Measurements from ENCODE around the gene PFKL. TPM values are rescaled to one million over a fixed set of nuclear protein-coding genes. Genes with fewer than 3 reads are reported as not detected.
"Not testable (repeated sequence)": the region's sequence is repeated elsewhere in the genome, so short reads cannot be mapped to it uniquely, and the experiment has no call there.

The PFKL gene
- total RNA-seq, 1 experiment from 2014 or later = 360 TPM

DNA sequence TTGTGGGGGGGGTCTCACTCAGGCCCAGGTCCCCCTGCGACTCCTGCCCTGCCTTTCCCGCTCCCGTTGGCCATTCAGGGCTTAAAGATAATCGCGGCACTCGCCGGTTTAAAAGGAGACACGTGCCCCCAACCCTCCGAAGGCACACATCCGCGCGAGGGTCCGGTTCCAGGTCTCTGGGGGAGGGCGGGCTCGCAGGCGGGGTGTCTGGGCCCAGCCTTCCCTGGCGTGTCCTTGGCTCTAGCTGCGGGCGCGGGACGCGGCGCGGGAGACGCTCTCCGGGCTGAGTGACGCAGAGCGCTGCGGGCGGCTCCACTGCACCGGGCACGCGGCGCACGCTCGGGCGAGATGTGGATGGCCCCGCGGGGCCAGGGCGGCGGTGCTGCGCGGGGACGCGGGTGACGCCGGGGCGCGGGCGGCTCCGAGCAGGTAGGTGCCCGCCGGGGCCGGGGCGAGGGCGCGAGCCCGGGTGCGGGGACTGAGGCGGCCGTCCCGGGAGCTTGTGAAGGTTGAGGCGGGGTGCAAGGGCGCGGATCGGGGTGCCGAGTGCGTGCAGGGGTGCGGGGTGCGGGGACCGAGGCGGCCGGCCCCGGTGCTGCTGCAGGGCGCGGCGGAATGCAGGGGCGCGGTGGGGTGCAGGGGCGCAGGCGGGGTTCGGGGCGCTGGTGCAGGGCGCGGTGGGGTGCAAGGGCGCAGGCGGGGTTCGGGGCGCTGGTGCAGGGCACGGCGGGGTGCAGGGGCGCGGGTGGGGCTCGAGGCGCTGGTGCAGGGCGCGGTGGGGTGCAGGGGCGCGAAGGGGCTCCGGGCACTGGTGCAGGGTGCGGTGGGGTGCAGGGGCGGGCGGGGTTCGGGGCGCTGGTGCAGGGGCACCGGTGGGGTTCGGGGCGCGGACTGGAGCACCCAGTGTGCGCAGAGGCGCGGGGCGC, 50.3 kb downstream of the PFKL start:
- no peak for DNase-seq (ENCODE audit: low read depth)
- in situ Hi-C loops (cut with HindIII; ENCODE audit: low pct_unique_long_range_greater_than_20kb, low sequenced_read_pairs) = no loop called here

DNA sequence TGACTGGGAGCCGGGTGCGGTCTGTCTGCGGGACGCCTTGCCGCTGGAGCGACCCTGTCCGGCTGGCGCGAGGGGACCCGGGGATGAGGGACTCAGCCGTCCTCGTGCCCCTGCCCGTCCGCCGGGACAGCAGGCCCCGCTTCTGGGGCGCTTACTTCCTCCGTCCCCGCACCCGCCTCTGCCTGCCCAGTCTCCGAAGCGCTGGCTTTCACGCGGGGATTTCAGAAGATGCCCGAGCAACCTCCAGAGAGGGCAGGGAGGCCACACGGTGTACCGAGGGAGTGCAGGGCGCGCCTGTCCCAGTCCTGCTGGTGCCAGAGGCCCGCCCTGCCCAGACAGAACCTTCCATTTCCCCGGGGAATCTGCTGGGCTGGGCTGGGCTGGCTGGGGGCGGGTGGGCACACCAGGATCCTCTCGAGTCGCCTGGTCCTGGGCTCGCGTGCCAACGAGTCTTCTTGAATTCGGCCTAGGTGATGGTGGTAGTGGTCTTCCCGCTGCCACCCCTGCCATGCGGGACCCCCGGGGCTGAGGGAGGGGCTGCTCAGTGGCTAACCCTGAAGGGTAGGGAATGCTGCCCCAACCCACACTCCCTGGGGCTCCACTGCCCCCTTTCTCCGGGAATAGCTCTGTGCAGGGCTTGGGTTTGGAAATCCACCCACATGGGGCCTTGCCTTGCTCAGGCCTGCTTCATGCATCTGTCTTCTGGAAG, 51.1 kb downstream of the PFKL start:
- no peak for DNase-seq (ENCODE audit: low read depth)
- in situ Hi-C loops (cut with HindIII; ENCODE audit: low pct_unique_long_range_greater_than_20kb, low sequenced_read_pairs) = no loop called here

DNA sequence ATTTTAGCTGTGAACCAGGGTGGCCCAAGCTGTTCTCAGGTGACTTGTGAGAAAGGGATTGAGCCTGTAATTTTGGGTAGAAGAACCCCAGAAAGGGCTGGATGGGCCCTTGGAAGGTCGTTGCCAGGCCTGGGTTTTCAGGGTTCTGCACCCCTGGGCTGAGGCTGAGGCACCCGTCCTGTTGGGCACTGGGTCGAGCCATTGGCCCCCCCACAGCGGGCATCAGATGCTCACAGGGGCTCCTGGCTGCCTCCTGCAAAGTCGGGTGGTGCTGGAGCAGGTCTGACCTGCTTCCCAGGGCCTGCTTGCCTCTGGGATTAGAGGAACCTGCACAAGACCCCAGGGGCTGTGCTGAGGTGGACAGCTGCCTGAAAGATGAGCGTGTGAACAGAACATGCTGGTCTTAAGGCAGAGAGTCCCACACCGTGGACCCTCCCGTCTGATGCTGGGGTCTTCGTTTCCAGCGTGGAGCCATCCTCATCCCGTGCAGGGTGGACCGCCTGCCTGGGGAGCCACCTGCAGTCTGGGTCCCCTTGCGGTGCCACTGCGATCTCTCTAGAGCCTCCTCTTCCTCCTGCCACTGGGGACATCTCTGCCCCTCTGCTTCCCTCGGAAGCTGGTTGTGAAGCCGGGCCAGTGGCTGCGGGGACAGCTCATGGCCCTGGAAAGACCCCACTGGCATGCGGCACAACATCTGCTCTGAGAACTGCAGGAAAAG, 51.8 kb downstream of the PFKL start:
- in situ Hi-C loops (cut with HindIII; ENCODE audit: low pct_unique_long_range_greater_than_20kb, low sequenced_read_pairs) = no loop called here
- no peak for DNase-seq (ENCODE audit: low read depth)

DNA sequence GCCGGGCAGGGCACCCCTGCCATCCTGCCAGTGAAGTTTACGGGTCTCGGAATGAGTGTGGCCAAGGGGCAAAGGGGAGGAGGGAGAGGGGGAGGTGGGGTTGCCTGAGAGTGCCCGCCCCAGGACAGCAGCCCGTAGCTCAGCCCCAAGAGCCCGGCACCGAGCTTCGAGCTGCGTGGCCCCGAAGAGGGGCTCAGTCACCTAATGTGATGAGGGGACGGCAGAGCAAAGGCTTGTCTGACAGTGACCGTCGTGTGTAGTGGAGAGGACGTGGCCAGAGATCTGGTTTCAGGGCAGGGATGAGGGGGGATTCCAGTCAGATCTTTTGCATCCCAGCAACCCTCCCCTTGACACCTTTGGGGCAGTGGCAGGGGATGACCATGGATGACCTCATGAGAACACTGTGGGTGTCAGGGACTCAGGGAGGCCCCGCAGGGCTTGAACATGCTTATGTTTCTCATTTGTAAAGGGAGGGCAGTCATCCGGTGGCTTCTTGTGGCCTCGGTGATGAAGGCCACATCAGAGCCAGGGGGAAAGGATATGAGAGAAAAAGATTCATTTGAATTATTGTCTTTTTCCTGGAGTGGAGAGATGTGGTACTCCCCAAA, 52.5 kb downstream of the PFKL start:
- in situ Hi-C loops (cut with HindIII; ENCODE audit: low pct_unique_long_range_greater_than_20kb, low sequenced_read_pairs) = no loop called here
- DNase-seq (ENCODE audit: low read depth) = no peak

DNA sequence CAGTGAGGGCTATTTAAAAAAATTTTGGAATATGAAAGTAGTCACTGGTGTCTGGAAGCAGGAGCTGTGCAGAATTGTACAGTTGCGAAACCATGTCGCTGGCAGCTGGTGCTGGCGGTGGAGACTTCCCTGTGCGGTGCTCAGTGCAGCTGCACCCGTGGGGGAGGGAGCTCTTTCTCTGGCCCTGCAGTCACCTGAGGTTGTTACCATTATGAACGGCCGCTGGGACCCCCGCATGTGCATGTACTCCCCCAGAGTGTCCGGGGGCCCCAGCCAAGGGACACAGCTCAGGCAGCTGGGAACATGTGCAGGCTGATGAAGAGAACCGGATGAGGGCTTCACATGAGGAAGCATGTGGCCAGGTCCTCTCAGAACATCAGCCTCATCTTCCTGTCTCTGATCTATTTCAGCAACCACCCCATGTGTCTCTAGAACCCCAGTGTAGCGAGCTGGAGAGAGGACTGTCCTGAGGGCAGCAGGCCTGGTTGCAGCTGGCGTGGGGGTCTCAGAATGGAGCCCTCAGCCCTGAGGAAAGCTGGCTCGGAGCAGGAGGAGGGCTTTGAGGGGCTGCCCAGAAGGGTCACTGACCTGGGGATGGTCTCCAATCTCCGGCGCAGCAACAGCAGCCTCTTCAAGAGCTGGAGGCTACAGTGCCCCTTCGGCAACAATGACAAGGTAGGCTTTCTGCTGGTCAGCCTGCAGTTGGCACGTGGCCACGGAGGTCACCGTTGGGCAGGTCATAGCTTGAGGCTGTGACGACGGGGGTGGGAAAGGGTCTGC, 53.5 kb downstream of the PFKL start, which contains the start of gene TRPM2:
TRPM2 (plus strand) TSS at position 431 of the 780 bp plus-strand sequence; CDS start at position 511, 80 bp downstream.
- in situ Hi-C loops (cut with HindIII; ENCODE audit: low pct_unique_long_range_greater_than_20kb, low sequenced_read_pairs) = no loop called here
- DNase-seq (ENCODE audit: low read depth) = no peak

DNA sequence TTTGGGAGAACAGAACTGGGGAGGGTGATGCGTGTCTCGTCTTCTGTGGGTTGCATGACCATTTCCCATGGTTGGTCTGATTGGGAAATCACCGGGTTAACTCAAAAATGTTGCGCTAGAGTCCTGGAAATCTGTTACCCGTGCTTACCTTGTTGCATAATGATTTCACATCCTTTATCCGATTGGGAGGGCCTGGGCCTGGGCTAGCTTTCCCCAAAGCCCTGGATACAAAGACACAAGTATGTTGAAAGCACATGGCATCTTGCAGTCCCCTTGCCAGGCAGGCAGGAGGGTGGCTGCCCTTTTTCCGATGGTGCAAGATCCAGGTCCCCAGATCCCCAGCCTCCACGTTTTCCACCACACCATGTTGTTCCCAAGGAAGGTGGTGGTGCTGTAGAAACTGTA, 54.1 kb downstream of the PFKL start:
- in situ Hi-C loops (cut with HindIII; ENCODE audit: low pct_unique_long_range_greater_than_20kb, low sequenced_read_pairs) = no loop called here

DNA sequence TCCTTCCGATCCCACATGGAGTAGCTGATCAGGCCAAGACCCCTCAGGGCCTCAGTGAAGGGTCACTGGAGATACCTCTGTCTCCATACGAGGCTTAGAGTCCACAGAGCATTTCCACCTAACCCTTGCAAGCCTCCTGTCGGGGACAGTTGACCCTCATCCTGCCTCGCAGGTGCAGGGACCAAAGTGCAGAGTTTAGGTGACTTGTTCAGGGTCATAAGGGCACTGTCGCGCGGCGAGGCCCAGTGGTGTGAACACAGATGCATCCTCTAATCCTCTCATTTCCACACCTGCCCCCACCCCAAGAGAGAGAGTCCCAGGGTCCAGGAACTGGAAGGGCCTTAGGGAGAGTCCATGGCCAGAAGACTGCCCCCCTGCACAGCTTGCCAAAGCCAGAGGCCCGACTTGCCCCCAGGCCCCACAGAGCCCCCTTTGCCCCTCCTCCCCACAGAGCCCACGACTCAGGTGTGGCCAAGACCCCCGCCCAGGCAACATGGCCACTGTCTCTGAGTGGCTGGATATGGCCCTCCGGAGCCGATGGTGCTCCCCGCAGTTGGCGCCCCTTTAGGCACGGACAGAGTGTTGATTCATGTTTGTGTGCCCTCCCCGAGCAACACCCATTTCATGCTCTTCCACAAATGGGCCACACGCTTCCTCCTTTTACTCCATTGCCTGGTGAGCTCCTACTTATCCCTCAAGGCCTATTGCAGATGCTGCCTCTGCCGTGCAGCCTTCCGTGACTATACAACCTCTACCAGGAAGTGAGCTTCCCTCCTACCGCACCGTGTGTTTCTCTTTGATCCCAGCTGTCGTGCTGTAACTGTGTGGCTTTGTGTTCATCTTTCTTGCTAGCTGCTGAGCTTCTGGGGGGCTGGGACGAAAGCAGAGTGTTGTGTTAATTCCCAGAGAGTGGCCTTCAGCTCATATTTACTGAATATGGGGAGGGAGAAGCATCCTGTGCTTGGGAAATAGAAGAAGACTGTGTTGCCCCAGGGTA, 55.2 kb downstream of the PFKL start:
- in situ Hi-C loops (cut with HindIII; ENCODE audit: low pct_unique_long_range_greater_than_20kb, low sequenced_read_pairs) = no loop called here
- DNase-seq (ENCODE audit: low read depth) = no peak

More for the DNA sequence above, 54.1 kb downstream of the PFKL start:
- DNase-seq (ENCODE audit: low read depth) = no peak

DNA sequence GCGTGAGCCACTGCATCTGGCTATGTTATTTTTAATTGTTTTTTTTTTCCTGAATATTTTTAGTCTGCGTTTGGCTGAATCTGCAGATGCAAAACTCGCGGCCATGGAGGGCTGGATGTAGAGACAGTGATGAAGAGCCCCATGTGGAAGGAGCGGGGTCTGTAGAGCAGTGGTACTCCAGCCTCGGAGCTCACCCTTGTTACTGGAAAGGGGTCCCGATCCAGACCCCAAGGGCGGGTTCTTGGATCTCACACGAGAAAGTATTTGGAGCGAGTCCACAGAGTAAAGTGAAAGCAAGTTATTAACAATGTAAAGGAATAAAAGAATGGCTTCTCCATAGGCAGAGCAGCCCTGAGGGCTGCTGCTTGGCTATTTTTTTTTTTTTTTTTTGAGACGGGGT, 56.3 kb downstream of the PFKL start:
- in situ Hi-C loops (cut with HindIII; ENCODE audit: low pct_unique_long_range_greater_than_20kb, low sequenced_read_pairs) = no loop called here
- DNase-seq (ENCODE audit: low read depth) = no peak

DNA sequence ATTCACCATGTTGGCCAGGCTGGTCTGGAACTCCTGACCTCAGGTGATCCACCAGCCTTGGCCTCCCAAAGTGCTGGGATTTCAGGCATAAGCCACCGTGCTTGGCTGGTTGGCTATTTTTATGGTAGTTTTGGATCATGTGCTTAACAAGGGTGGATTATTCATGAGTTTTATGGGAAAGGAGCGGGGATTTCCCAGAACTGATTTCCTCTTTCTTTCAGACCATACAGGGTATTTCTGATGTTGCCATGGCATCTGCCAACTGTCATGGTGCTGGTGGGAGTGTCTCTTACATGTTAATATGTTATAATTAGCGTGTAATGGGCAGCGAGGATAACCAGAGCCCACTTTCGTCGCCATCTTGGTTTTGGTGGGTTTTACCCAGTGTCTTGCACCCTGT, 56.8 kb downstream of the PFKL start:
- peak; percentile 21 for DNase-seq (ENCODE audit: low read depth)
- in situ Hi-C loops (cut with HindIII; ENCODE audit: low pct_unique_long_range_greater_than_20kb, low sequenced_read_pairs) = no loop called here

DNA sequence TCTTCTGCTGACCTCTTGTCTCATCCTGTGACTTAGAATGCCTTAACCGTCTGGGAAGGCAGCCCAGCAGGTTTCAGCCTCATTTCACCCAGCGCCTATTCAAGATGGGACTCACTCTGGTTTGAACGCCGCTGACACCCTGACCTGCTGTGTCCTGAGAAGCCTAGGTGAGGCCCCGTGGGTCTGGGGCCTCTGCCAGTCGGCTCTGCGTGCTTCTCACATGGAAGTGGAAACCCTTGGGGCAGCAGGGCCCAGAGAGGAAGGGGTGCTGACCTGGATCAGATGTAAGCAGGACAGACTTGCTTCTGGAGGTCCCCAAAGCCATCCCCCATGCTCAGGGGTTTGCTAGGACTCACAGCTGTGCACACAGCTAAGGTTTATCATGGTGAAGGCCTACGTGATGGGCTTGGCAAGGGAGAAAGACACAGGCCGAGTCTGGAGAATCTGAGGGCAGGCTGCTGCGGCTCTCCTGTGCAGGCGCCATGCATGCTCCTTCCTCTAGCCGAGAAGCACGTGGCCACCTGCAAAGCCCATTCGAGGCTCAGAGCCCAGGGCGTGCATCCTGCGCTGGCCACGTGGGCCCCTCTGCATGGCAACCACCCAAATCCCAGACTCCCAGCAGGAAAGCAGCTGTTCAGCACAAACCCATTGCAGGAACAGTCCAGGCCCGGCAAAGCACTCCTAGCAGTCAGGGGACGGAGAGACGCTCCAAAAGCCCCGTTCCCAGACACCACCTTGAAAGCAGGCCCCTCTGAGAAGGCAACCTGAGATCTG, 57.4 kb downstream of the PFKL start:
- in situ Hi-C loops (cut with HindIII; ENCODE audit: low pct_unique_long_range_greater_than_20kb, low sequenced_read_pairs) = no loop called here
- DNase-seq (ENCODE audit: low read depth) = no peak

DNA sequence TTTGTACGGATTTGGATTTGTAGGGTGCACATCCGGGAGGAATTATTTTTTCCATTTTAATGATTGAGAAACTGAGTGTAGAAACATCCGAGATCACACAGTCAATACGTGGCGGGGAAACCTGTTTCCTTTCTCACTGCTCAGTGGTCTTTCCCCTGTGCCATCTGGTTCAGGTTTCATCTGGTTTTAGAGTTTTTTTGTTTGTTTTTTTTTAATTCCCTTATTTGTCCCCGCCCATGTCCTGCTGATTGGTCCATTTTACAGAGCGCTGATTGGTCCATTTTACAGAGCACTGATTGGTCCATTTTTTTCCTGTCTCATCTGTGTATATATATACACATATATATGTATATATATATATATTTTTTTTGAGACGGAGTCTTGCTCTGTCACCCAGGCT, 59.5 kb downstream of the PFKL start:
- in situ Hi-C loops (cut with HindIII; ENCODE audit: low pct_unique_long_range_greater_than_20kb, low sequenced_read_pairs) = no loop called here
- DNase-seq (ENCODE audit: low read depth) = no peak

DNA sequence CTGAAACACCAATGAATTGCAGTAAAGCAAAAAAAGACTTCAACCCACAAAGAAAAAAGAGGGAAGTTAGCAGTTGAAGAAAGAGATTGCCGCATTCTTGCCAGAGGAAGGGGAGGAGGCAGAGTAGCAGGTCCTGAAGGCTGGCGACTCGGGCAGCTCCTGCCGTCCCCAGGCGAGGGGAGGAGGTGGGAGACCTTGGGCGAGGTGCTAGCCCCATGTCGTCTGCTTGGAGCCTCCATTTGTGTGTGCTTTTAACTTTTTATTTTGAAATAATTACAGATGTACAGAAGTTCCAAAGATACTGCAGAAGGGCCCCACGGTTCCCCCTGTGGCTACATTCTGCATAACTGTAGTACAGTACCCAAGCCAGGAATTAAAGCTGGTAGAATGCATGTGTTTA, 60.3 kb downstream of the PFKL start:
- in situ Hi-C loops (cut with HindIII; ENCODE audit: low pct_unique_long_range_greater_than_20kb, low sequenced_read_pairs) = no loop called here
- DNase-seq (ENCODE audit: low read depth) = no peak

DNA sequence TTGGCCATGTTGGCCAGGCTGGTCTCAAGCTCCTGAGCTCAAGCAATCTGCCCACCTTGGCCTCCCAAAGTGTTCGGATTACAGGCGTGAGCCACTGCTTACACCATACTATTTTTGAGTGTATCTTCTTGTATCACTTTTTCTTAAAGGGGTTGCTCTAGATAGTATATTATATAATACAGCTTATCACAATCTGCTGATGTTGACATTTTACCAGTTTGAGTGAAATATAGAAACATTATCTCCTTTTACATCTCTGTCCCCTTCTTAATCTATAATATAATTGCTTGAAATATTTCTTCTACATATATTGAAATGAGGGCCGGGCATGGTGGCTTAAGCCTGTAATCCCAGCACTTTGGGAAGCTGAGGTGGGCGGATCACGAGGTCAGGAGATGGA, 62.0 kb downstream of the PFKL start:
- DNase-seq (ENCODE audit: low read depth); in situ Hi-C loops (cut with HindIII; ENCODE audit: low pct_unique_long_range_greater_than_20kb, low sequenced_read_pairs): not testable (repeated sequence)

DNA sequence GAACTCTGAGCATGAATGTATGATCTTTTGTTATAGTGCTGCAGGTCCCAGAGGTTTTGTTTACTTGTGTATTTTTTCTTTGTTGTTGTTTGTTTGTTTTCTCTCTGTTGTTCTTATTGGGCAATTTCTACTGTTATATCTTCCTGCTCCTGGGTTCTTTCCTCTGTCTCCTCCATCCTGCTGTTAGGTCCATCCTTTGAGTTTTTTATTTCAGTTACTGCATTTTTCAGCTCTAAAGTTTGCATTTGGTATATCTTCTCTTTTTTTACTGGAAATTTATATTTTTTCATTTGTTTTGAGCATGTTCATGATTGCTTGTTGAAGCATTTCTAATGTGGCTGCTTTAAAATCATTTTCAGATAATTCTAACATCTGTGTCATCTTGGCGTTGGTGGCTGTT, 63.4 kb downstream of the PFKL start:
- in situ Hi-C loops (cut with HindIII; ENCODE audit: low pct_unique_long_range_greater_than_20kb, low sequenced_read_pairs) = no loop called here
- DNase-seq (ENCODE audit: low read depth) = no peak

DNA sequence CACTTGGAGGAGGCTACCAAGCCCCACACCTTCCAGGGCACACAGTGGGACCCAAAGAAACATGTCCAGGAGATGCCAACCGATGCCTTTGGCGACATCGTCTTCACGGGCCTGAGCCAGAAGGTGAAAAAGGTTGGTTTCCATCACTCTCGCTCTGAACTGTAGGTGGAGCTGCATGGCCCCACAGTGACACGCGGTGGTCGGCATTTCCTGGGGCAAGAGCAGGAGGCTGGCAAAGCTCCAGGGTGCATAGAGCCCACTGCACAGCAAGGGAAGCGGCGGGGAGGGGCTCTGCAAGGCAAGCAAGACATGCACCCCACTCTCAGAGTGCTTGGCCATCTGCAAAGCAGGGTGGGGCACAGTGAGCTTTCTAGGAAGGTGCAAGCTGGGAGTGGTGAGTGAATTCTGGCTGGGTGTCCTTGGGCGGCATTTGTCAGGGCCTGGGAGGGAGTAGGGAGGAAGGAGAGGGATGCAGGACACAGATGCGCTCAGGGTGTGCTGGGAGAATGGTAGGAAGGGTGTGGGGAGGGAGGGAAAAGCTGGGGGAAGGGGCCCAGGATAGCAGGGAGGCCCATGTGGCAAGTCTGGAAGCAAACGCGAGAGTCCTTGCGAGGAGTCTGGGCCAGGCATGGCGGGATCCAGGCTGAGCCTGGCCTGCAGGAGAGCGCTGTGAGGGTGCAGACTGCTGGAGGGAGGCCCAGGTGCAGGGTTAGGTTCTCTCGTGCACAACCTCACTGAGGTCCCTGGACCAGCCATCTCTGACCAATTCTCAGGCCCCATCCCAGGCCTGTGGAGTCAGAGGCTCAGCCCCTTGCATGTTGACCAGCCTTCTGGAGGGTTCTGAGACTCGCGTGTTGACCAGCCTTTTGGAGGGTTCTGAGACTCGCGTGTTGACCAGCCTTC, 64.5 kb downstream of the PFKL start:
- in situ Hi-C loops (cut with HindIII; ENCODE audit: low pct_unique_long_range_greater_than_20kb, low sequenced_read_pairs) = no loop called here
- no peak for DNase-seq (ENCODE audit: low read depth)
